ENCODE results near the gene CERS6. TPM values are rescaled to one million over a fixed set of nuclear protein-coding genes. Genes with fewer than 3 reads are reported as not detected.

CERS6 gene
- total and polyA plus RNA-seq, 2 donors from 2014 or later: 9.4 to 18.8 TPM

DNA sequence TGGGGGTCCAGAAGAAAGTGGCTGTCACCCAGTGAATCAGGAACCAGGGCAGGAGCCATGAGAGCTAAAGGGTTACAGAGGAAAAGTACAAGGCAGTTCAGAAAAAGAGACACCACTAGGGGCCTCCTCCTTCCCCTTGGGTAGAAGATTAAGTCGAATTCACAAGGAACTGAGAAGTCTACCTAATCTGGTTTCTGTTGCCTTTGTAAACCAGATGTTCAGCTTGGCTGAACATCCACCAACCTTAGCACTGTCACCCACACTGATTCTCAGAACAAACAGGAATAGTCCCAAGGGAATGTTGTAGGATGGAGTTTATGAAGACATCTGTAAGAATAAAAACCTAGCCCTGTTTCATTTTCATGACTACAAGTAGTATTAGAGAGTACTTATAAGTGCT lies 256.0 kb downstream of the CERS6 start:
- intact Hi-C loops (cut with DNase I): no loop called here
- Histone ChIP-seq H3K27ac (ENCODE audit: low read depth in 2 of 2, low read length in 2 of 2) (no peak overlapping the region), H3K4me3 (ENCODE audit: low read length in 3 of 3) (no peak overlapping the region), H3K9me3 (ENCODE audit: control insufficient read depth in 2 of 3, insufficient read depth in 1 of 3, low read length in 3 of 3) (no peaks in the 10 kb centered on the region), H3K9ac (ENCODE audit: low read length in 3 of 3) (no peak overlapping the region), H3K36me3 (ENCODE audit: control insufficient read depth in 2 of 3, insufficient read depth in 3 of 3, low read length in 3 of 3) (no peaks in the 10 kb centered on the region), H3K27me3 (ENCODE audit: control insufficient read depth, insufficient read depth, low read length) (no peaks in the 10 kb centered on the region), H3K4me1 (ENCODE audit: control insufficient read depth in 2 of 3, insufficient read depth in 2 of 3, low read depth in 1 of 3, low read length in 3 of 3) (no peaks in the 10 kb centered on the region)
- DNase-seq (no peak), FAIRE-seq (no peak)
- TF ChIP-seq, protein P1, sequence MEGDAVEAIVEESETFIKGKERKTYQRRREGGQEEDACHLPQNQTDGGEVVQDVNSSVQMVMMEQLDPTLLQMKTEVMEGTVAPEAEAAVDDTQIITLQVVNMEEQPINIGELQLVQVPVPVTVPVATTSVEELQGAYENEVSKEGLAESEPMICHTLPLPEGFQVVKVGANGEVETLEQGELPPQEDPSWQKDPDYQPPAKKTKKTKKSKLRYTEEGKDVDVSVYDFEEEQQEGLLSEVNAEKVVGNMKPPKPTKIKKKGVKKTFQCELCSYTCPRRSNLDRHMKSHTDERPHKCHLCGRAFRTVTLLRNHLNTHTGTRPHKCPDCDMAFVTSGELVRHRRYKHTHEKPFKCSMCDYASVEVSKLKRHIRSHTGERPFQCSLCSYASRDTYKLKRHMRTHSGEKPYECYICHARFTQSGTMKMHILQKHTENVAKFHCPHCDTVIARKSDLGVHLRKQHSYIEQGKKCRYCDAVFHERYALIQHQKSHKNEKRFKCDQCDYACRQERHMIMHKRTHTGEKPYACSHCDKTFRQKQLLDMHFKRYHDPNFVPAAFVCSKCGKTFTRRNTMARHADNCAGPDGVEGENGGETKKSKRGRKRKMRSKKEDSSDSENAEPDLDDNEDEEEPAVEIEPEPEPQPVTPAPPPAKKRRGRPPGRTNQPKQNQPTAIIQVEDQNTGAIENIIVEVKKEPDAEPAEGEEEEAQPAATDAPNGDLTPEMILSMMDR (IDR thresholded peaks at IDR 0.05; ENCODE audit: borderline replicate concordance, extremely low read depth, insufficient read depth): no peak

GRCh38 chr2:168713325-168713724 lies 257.3 kb downstream of the CERS6 start:
- intact Hi-C loops (cut with DNase I): no loop called here
- Histone ChIP-seq H3K4me1 (ENCODE audit: control insufficient read depth in 2 of 3, insufficient read depth in 2 of 3, low read depth in 1 of 3, low read length in 3 of 3) (no peaks in the 10 kb centered on the region), H3K27me3 (ENCODE audit: control insufficient read depth, insufficient read depth, low read length) (no peaks in the 10 kb centered on the region), H3K4me3 (ENCODE audit: low read length in 3 of 3) (no peak overlapping the region), H3K36me3 (ENCODE audit: control insufficient read depth in 2 of 3, insufficient read depth in 3 of 3, low read length in 3 of 3) (no peaks in the 10 kb centered on the region), H3K9me3 (ENCODE audit: control insufficient read depth in 2 of 3, insufficient read depth in 1 of 3, low read length in 3 of 3) (no peaks in the 10 kb centered on the region), H3K9ac (ENCODE audit: low read length in 3 of 3) (no peak overlapping the region), H3K27ac (ENCODE audit: low read depth in 2 of 2, low read length in 2 of 2) (no peak overlapping the region)
- TF ChIP-seq, protein P1 (IDR thresholded peaks at IDR 0.05; ENCODE audit: borderline replicate concordance, extremely low read depth, insufficient read depth): no peak
- FAIRE-seq (no peak), DNase-seq (no peak)

DNA sequence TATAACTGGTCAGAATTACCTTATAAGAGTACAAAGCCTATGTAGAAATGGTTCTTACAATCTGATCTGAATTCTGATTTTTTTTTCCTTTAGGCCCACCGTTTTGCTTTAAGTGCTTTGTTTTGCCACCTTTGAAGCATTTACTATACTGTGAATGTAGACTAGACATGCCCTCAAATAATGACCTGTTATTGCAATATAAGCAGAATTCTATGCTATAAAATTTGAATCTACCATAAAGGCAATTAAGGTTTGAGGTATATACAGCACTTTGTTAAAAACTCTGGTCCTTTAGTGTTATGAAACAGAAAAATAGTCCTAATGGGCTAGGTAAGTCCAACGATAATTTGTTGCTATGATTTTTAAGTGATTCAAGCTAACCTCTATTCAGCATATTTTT lies 259.8 kb downstream of the CERS6 start:
- TF ChIP-seq, protein P1 (IDR thresholded peaks at IDR 0.05; ENCODE audit: borderline replicate concordance, extremely low read depth, insufficient read depth): no peak

DNA sequence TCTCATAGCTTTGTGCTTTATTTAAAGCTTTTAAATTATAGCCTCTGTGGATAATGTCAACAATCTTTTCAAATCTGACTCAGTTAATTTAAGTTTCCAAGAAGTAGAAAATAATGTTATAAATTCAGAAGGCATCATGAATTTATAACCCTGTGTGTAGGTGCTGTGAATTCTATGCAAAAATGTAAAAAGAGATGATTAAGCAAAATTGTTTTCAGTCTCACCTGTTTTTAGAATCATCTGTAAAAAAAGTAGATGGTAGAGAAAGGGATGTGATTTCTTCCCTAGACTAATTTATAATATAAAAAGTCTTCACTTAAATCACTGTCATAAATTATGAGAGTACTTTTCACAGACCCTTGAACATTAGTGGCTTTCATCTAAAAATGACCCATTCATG lies 260.8 kb downstream of the CERS6 start:
- DNase-seq (no peak), FAIRE-seq (no peak)
- Histone ChIP-seq H3K9ac (ENCODE audit: low read length in 3 of 3) (no peak overlapping the region), H3K4me1 (ENCODE audit: control insufficient read depth in 2 of 3, insufficient read depth in 2 of 3, low read depth in 1 of 3, low read length in 3 of 3) (no peaks in the 10 kb centered on the region), H3K36me3 (ENCODE audit: control insufficient read depth in 2 of 3, insufficient read depth in 3 of 3, low read length in 3 of 3) (peaks cover 0 to 7% (median 0%) of the 10 kb centered on the region in 3 donors), H3K27me3 (ENCODE audit: control insufficient read depth, insufficient read depth, low read length) (no peaks in the 10 kb centered on the region), H3K27ac (ENCODE audit: low read depth in 2 of 2, low read length in 2 of 2) (no peak overlapping the region), H3K4me3 (ENCODE audit: low read length in 3 of 3) (no peak overlapping the region), H3K9me3 (ENCODE audit: control insufficient read depth in 2 of 3, insufficient read depth in 1 of 3, low read length in 3 of 3) (no peaks in the 10 kb centered on the region)
- TF ChIP-seq, protein P1 (IDR thresholded peaks at IDR 0.05; ENCODE audit: borderline replicate concordance, extremely low read depth, insufficient read depth): no peak
- intact Hi-C loops (cut with DNase I): no loop called here

More for the DNA sequence above, 259.8 kb downstream of the CERS6 start:
- no peak for DNase-seq
- Histone ChIP-seq H3K9ac (ENCODE audit: low read length in 3 of 3) (no peak overlapping the region), H3K4me3 (ENCODE audit: low read length in 3 of 3) (no peak overlapping the region), H3K4me1 (ENCODE audit: control insufficient read depth in 2 of 3, insufficient read depth in 2 of 3, low read depth in 1 of 3, low read length in 3 of 3) (no peaks in the 10 kb centered on the region), H3K27ac (ENCODE audit: low read depth in 2 of 2, low read length in 2 of 2) (no peak overlapping the region), H3K36me3 (ENCODE audit: control insufficient read depth in 2 of 3, insufficient read depth in 3 of 3, low read length in 3 of 3) (peaks cover 0 to 7% (median 0%) of the 10 kb centered on the region in 3 donors), H3K9me3 (ENCODE audit: control insufficient read depth in 2 of 3, insufficient read depth in 1 of 3, low read length in 3 of 3) (no peaks in the 10 kb centered on the region), H3K27me3 (ENCODE audit: control insufficient read depth, insufficient read depth, low read length) (no peaks in the 10 kb centered on the region)
- FAIRE-seq: no peak
- intact Hi-C loops (cut with DNase I): no loop called here

All from kidney (tissue), 14 donors.